EL (cell line): ENCODE measurements around the gene DNAH8.

ENCODE experiments used
- DNase-seq: peaks from one replicate; pipeline ENCODE4 v3.0.0-alpha.2; 2016

The DNAH8 gene

GRCh38 chr6:39056681-39057080 lies 341.6 kb downstream of the DNAH8 start:
- DNase-seq: no peak

GRCh38 chr6:39057251-39058155 lies 342.4 kb downstream of the DNAH8 start:
- DNase-seq: no peak

GRCh38 chr6:39058471-39059147 lies 343.5 kb downstream of the DNAH8 start:
- DNase-seq: no peak

- no peak for DNase-seq
Observed at GRCh38 chr6:39059496-39060310, 344.6 kb downstream of the DNAH8 start.

GRCh38 chr6:39060467-39061160 lies 345.5 kb downstream of the DNAH8 start:
- DNase-seq: no peak

- DNase-seq: no peak
Observed at GRCh38 chr6:39061182-39061581, 346.1 kb downstream of the DNAH8 start.

- no peak for DNase-seq
Observed at GRCh38 chr6:39061588-39061987, 346.5 kb downstream of the DNAH8 start.

- no peak for DNase-seq
Observed at GRCh38 chr6:39062014-39062740, 347.1 kb downstream of the DNAH8 start.

GRCh38 chr6:39063526-39063925 lies 348.4 kb downstream of the DNAH8 start:
- no peak for DNase-seq

GRCh38 chr6:39065561-39065960 lies 350.4 kb downstream of the DNAH8 start:
- DNase-seq: no peak

- DNase-seq: no peak
Observed at GRCh38 chr6:39068391-39068790, 353.3 kb downstream of the DNAH8 start.

- no peak for DNase-seq
Observed at GRCh38 chr6:39072830-39073229, 357.7 kb downstream of the DNAH8 start.

- no peak for DNase-seq
Observed at GRCh38 chr6:39073471-39074355, 358.6 kb downstream of the DNAH8 start.

- DNase-seq: no peak
Observed at GRCh38 chr6:39074486-39074885, 359.4 kb downstream of the DNAH8 start.

- DNase-seq: no peak
Observed at GRCh38 chr6:39075010-39075686, 360.0 kb downstream of the DNAH8 start.

GRCh38 chr6:39075807-39076622 lies 360.9 kb downstream of the DNAH8 start:
- no peak for DNase-seq

- DNase-seq: no peak
Observed at GRCh38 chr6:39076623-39077535, 361.8 kb downstream of the DNAH8 start.

- no peak for DNase-seq
Observed at GRCh38 chr6:39077882-39078594, 362.9 kb downstream of the DNAH8 start.
